HG03103 (cell line): ENCODE results near the gene MAEL.

Source experiments
- ATAC-seq: cut with Tn5 transposase; IDR thresholded peaks from one replicate; pipeline ENCODE4 v1.9.1; 2021; ENCODE audit warnings: low read depth; ENCODE audit not compliant: unreplicated experiment

Gene MAEL

DNA sequence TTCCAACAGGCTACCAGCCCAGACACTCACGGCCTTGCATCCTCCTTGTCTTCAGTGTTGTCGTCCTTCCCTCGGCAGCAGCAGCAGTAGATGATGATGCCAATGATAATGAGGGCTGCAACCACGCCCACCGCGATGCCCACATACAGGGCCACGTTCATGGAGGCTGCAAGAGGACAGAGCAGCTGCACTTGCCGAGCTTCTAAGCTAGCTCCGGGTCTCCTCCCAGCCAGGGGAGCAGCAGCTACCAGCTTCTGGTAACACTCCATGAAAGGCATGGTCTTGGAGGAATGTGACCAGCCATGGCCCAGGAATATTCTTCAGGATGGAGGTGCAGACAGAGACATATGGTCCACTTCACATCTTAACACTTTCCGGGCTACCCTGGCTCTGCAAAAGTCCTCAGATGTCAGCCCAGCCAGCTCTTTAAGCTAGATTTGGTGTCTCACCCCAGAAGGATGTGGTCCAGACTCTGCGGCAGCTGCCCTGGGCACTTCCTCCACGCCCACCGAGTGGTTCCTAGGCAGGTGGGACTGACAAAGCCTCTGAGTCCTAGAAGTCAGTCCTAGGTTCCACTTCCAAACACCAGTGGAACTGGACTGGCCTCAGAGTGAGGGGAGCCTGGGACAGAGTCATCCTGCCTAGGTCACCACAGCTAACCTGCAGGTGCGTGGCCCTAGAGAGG is 66.0 kb downstream of the MAEL start:
- no peak for ATAC-seq

DNA sequence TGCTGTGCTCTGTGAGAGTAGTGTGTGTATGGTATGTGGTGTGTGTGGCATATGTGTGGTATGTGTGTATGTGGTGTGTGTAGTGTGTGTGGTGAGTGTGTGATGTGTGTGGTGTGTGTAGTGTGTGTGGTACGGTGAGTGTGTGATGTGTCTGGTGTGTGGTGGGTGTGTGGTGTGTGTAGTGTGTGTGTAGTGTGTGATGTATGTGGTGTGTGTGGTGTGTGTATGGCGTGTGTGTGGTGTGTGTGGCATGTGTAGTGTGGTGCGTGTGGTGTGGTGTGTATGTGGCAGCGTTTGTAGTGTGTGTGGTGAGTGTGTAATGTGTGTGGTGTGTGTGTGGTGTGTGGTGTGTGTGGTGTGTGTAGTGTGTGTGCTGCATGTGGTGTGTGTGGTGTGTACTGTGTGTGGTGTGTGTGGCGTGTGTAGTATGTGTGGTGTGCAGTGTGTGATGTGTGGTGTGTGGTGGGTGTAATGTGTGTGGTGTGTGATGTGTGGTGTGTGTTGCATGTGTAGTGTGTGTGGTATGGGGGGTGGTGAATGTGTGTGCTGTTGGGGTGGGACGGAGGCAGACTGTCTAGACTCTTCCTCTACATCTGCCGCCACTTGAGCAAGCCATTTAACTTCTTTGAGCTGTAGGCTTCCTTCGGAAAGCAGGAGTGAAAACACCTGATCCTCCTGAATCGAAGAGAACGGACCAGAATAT is 67.6 kb downstream of the MAEL start:
- no peak for ATAC-seq

DNA sequence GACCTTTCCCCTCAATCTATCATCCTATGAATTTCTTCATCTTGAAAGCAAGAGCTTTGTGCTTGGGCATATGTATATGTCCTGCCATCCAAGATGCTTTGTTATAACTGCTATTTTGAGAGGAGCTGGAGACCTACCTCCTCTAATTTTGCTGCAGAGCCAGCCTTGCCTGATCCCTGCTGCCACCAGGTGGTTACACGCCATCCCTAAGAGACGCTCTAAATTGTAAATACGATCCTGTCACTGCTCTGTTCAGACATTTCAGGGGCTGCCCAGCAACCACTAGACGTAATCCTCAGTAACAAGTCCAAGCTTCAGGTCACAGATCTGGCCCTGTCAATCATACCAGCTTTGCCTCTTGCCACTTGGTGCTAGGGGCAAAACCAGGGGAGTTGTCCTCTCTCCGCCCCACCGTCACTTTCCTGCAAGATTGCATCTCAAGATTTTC is 68.2 kb downstream of the MAEL start:
- peak; percentile 50 for ATAC-seq

DNA sequence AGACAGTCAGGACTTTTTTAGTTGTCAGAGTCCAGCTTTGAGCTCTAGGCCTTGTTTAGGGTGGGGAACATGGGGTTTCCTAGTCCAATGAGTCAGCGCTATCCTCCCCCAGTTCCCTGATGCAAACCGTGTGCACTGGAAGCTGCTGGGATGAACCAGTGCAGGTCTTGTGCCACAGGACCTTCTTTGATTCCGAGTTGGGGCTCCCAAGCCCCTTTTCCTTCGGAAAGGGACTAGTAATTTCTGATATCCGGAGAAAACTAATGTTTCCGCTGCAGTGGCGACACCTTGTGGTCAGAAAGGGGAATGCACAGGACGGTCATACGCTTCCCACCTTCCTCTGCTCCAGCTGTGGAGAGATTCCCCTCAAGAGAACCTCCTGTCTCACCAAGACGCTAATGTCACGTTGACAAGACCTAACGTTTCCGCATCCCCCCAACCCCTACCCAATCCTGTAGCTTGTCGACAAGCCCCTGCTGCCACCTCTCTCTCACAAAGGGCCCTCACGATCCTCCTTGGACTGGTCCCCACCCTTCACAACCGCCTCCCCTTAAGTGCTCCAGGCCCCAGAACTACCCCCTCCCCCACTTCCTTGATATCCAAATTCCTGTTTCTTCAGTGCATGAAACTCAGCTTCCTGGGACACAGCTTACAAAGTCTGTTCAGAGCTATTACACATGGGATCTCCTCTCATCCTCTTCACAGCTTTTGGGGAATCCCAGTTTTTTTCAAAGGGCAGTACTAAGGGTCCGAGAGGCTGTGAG is 70.1 kb downstream of the MAEL start:
- ATAC-seq, result no peak

DNA sequence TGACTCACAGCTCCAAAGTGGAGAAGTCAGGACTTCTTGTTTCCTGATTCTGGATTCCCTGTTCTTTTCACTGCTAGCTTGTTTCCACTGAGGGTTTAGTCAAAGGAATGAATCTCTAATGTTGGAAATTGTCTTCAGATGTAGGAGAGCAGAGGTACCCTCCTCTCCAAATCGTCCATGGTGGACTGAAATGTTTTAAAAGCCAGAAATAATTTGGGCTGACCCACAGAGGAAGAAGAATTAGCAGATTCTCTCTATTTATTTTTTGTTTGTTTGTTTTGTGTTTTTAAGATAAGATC is 70.7 kb downstream of the MAEL start:
- no peak for ATAC-seq

DNA sequence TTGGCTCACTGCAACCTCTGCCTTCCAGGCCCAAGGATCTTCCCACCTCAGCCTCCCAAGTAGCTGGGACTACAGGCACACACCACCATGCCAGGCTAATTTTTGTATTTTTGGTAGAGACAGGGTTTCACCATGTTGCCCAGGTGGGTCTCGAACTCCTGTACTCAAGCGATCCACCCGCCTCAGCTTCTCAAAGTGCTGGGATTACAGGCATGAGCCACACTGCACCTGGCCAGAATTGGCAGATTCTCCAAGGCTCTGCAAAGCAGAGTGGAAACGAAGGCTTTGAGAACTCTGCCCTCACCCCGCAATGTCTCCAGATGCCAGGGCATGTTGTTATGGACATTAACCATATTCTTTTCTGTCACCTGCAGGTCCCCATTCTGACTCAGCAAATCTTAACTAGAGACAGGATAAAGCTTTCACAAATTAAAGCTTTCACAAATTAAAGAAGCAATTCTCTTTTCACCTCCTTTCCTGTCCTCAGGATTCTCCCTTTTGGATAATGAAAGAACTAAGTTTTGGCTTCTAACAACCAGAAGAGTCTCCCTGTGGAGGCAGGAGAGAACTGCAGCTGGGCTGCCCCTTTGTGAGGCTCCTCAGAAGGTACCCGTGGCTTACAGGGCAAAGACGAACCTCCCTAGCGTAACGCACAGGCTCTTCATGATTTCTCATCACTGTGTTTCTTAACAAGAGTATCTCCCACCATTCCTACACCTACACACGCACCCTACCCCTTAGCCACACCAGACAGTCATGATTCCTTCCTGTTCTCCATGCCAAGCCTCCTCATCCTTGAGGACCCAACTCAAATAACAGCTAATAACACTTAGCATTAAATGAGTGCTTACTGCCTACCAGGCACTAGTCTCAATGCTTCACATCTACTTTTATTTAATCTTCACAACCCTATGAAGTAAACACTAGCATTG is 71.3 kb downstream of the MAEL start:
- ATAC-seq, result no peak

DNA sequence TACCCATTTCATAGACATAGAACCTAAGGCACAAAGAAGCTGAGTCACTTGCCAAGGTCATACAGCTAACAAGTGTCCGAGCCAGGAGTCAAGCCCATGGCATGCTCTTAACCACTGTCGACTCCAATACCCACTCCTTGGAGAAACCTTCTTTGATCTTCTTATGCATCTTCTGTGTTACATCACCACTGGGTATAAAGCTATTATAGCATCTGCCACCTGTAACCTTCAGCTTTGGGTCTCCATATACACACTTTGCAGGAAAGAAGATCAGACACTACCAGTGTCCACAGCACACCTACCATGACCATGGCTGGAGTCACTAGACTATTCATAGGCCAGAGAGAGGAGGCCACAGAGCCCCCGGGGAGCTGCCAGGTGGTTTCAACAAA is 72.0 kb downstream of the MAEL start:
- ATAC-seq, result no peak

DNA sequence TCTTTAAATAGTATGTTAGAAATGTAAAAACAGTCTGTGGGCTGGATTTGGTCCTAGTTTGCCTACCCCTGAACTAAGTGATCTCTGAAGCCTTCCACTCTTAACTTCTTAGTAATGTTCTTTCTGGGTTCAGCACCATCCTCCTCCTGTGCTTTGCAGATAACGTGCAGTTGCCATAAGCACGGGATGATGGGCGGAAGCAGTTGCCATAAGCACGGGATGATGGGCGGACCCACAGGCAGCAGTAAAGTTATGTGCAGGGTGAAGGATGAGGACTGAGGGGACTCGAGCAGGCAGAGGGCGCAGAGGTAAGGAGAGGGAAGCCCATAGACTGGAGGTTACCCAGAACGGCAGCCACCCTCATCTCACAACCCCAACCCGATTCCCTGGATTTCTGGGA is 75.5 kb downstream of the MAEL start:
- ATAC-seq, result no peak

DNA sequence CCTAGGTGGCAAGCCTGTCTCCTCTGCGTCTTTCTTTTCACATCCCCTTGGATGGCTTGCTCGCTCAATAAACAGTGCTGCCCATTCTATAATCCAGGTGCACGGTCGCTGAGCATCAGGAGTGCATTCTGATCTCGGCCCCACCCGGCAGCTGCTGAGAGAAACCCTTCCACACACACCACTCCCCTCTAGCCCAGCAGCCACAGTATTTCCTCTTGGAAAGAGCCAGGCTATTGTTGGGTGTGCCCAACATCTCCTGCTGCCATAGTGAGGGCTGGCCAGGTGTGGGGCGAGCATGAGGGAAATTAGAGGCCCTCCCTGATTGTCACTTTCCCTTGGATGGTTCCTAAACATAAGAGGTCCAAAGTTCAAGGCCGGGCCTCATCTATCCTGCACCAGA is 76.4 kb downstream of the MAEL start:
- no peak for ATAC-seq

DNA sequence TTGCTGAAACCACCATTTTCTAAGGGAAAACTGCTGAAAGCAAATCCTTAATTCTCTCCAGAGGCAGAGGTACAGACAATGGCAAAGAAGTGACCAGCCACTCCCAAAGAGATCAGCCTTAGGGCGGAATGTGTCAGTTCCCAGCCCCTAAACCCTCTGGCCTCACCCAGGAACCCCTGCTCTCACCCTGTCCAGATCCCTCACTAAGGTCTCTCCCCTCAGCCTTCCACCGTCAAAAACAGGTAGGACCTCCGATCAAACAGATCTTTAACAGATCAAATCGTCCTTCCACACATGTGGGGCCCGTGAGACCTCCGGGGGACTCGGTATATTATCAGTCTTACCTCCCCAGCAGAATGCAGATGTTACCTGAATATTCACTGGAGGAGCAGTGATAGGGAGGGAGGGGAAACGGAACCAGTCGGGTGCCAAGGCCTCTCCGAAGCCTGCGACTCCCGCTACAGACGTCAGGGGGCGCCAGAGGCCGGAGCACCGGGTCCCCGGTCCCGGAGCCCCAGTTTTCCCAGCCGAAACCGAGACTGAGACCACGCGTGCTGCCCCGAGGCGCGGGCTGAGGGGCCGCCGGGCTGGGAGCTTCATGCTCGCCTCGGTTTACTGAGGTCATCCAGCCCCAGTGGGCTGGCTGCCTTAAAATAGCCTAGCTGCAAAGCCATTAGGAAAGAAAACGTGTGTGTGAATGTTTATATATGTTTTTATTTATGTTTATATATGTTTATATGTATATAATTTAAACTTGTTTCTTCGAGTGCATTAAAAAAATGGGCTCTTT is 77.4 kb downstream of the MAEL start:
- ATAC-seq, result peak; percentile 64

DNA sequence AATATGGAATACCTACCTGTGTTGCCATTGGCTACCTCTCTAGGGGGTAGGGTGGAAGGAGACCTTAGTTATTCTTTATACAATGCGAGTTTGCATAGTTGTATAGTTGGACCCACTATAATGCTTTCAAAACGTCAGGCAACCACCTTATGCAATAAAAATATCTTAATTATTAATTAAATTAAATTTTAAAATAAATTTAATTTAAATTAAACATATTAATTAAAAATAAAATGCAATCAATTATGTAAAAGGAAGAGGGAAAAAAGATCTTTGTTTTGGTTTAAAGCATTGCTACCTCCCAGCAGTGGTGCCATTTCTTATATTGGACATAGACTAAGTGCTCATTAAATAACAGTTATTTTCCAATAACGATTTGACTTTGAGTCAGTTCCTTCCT is 78.8 kb downstream of the MAEL start:
- ATAC-seq, result no peak

DNA sequence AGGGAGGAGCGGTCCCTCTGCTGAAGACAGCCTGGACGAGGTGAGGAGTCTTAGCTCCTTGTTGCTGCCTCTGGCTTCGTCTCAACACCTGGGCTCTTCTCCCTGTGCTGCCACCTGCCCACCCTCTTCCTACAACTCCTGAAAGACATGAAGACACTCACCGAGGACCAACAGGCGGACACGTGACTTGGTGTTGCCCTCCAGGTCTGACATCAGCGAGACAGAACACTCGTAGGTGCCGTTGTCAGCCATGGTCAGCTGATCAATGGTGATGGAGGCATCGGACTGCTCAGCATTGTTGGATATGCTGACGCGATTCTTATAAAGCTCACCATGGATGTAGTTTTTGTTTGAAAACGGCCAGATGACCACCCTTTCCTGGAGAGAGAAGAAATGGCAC is 79.7 kb downstream of the MAEL start:
- no peak for ATAC-seq

DNA sequence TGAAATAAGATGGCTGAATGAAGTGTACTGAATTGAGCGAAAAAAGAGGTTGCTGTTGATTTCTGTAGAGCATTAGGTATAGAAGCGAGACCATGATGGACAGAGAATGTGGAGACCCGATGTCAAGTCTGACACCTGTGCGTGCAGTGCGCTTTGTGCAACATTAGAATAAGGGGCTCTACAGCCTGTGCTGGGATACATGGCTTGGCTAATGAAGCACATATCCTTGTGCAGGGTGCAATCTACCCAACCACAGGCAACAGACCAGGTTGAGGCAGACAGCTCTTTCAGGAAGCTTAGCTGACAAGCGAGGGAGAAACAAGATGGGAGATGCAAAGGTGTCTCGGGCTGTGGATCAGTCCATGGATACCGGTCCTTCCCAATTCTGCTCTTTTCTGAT is 82.2 kb downstream of the MAEL start:
- no peak for ATAC-seq
